Cardiac atrium fibroblast (primary cell): ENCODE data around the gene RBP3. TPM values are rescaled to one million over a fixed set of nuclear protein-coding genes. Genes with fewer than 3 reads are reported as not detected.

Experiments used
- total RNA-seq: library from RNA; depleted of rRNA; stranded (reverse); fragments of >200 nt; gene quantifications from 2 replicates; pipeline ENCODE4 v1.2.3, GENCODE V29; 2015

Gene RBP3
- total RNA-seq = not detected in 2 replicates

DNA sequence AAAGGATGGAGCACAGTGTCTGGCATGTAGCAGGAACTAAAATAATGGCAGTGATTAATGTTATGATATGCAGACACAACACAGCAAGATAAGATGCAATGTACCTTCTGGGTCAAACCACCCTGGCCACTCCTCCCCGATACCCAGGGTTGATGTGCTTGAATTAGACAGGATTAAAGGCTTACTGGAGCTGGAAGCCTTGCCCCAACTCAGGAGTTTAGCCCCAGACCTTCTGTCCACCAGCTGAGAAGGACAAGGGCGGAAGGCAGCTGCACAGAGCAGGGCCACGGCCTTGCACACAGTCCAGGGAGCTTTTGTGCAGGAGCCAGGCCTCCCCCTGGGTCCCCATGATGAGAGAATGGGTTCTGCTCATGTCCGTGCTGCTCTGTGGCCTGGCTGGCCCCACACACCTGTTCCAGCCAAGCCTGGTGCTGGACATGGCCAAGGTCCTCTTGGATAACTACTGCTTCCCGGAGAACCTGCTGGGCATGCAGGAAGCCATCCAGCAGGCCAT, at the start of gene RBP3:
TSS of gene RBP3 (plus strand) at position 226 of the 514 bp plus-strand sequence. CDS start at position 348, 122 bp downstream.

DNA sequence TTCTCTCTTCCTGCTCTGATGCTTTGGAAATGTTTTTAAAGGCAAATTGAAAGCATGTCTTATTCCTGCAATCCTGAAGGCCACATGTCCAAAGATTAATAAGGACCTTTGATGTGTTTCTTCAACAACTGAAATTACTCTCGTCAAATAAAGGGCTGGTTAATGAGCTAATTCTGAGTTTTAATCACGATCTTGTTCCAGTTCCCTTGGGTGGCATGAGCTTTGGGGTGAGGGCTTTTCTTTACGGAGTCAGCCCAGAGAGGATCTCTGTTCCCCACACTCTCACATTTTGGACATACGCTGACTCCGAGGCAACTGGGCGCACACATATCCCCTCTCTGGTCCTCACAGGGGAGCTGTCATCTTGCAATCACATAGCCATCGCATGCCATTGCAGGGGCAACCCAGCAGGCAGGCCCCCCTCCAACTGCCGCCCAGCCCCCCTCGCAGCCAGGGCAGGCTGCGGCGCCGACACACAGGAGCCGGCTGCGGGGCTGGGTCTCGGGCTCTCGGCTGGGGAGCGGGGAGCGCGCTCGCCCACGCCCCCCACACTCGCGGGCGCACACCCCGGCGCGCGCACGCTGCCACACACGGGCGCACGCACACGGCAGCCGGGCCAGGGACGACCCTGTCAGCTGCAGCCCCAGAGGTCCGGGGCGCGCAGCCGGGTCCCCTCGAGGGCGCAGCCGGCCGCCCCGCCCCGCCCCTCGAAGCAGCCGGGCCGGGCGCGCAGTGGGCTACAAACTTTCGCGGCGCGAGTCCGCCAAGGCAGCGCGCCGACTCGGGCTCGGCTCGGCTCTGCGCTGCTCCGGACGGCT, 48.3 kb upstream of the RBP3 start, which contains the start of gene GDF10:
TSS of gene GDF10 (plus strand) at position 587 of the 818 bp plus-strand sequence. CDS start 455 bp downstream, outside the sequence.

DNA sequence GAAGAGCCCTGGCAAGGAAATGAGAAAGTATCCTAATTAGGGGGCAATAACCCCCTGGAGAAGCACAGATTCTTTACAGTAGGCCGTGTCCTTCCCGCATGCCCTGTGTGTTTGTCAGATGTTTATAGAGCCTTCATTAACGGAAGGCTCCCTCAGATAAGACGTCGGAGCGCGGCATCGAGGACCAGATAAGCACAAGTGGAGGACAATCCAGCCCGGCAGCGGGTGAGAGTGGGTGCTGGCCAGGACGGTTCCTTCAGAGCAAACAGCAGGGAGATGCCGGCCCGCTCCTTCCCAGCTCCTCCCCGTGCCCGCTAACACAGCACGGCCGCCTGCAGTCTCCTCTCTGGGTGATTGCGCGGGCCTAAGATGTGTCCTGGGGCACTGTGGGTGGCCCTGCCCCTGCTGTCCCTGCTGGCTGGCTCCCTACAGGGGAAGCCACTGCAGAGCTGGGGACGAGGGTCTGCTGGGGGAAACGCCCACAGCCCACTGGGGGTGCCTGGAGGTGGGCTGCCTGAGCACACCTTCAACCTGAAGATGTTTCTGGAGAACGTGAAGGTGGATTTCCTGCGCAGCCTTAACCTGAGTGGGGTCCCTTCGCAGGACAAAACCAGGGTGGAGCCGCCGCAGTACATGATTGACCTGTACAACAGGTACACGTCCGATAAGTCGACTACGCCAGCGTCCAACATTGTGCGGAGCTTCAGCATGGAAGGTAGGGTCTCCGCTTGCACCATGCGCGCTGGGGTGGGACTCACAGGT, 25.7 kb upstream of the RBP3 start, which contains the start of gene GDF2:
TSS of gene GDF2 (plus strand) at position 155 of the 762 bp plus-strand sequence. CDS start at position 370, 215 bp downstream.

DNA sequence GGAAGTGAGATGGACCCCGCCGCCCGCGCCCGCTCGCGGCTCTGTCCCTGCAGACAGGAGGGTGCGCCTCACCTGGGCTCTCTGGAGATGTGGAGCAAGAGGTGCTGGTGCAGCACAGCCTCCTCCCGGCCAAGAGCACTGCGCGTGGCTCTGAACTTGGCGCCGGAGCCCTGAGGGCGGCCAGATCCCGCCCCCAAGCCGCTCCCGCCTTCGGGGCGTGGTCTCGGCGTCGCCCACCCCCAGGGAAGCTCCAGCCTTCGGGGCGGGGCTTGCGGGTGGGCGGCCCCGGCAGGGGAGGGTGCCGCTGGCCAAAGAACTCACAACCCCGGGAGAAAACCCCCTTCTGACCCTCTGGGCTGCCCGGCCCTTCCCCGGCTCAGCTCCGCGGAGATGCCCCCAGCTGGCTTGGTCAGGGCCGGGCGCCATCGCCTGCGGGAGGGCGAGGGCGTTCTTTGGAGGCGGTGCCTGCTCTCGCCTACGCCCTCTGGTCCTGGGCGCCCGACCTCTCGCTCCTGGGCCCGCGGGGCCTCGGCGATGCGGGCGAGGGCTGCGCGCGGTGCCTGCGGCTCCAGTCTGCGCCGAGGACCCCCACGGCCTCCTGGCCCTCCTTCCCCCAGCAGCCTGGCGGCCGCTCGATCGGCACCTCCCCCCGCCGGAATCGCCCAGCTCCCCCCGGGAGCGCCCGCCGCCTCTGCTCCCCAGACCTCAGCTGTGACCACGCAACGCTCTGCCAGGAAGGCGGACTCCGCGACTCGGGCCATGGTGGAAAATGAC, 36.2 kb downstream of the RBP3 start, which contains the start of gene ZNF488:
TSS of gene ZNF488 (minus strand) at position 146 of the 774 bp plus-strand sequence. CDS start 15,464 bp downstream, outside the sequence.

Other genes starting within 250 kb of the RBP3 start
- not detected in 2 replicates for gene GDF10, start 48.2 kb upstream of the RBP3 start, total RNA-seq
- gene GDF2, start 25.9 kb upstream of the RBP3 start, total RNA-seq = not detected in 2 replicates
- gene ZNF488, start 35.9 kb downstream of the RBP3 start, total RNA-seq = 0.18 TPM in 1 of 2 replicates, not detected in the other
- gene ANXA8, start 135.8 kb downstream of the RBP3 start, total RNA-seq = 0.16 and 0.54 TPM in 2 replicates
- gene FAM25G, start 143.3 kb downstream of the RBP3 start, total RNA-seq = not detected in 2 replicates
- 0.32 and 0.90 TPM in 2 replicates for gene AGAP9, start 175.3 kb downstream of the RBP3 start, total RNA-seq